Ishikawa (cell line): ENCODE data around the gene SUV39H2.

Source experiments
- CEBPB ChIP-seq: IDR thresholded peaks from 2 replicates; pipeline ENCODE4 v1.6.1; 2012
- CREB1 ChIP-seq: IDR thresholded peaks from 2 replicates; pipeline ENCODE4 v1.6.1; 2012; ENCODE audit warnings: low read depth
- EGR1 ChIP-seq: IDR thresholded peaks from 2 replicates; pipeline ENCODE4 v1.6.1; 2012
- EP300 ChIP-seq: IDR thresholded peaks from 2 replicates; pipeline ENCODE4 v1.6.1; 2012; ENCODE audit warnings: borderline replicate concordance
- FOXM1 ChIP-seq: IDR thresholded peaks from 2 replicates; pipeline ENCODE4 v1.6.1; 2012; ENCODE audit warnings: low read depth, borderline replicate concordance
- NFIC ChIP-seq: IDR thresholded peaks from 2 replicates; pipeline ENCODE4 v1.6.1; 2012
- RAD21 ChIP-seq: IDR thresholded peaks from 2 replicates; pipeline ENCODE4 v1.6.1; 2012; ENCODE audit warnings: low read depth
- REST ChIP-seq: IDR thresholded peaks from 2 replicates; pipeline ENCODE4 v1.6.1; 2012; ENCODE audit warnings: low read depth, mild to moderate bottlenecking
- TAF1 ChIP-seq: IDR thresholded peaks from 2 replicates; pipeline ENCODE4 v1.6.1; 2012; ENCODE audit warnings: low read depth, mild to moderate bottlenecking
- TCF12 ChIP-seq: IDR thresholded peaks from 2 replicates; pipeline ENCODE4 v1.6.1; 2012; ENCODE audit warnings: low read depth
- TEAD4 ChIP-seq: IDR thresholded peaks from 2 replicates; pipeline ENCODE4 v1.6.1; 2012
- USF1 ChIP-seq: IDR thresholded peaks from 2 replicates; pipeline ENCODE4 v1.6.1; 2012
- YY1 ChIP-seq: IDR thresholded peaks from 2 replicates; pipeline ENCODE4 v1.6.1; 2012; ENCODE audit warnings: low read depth
- ZBTB7A ChIP-seq: IDR thresholded peaks from 2 replicates; pipeline ENCODE4 v1.6.1; 2012; ENCODE audit warnings: low read depth
- TF ChIP-seq, protein P1 (sequence below): IDR thresholded peaks from 2 replicates; pipeline ENCODE4 v1.6.1; 2012

The SUV39H2 gene, protein sequence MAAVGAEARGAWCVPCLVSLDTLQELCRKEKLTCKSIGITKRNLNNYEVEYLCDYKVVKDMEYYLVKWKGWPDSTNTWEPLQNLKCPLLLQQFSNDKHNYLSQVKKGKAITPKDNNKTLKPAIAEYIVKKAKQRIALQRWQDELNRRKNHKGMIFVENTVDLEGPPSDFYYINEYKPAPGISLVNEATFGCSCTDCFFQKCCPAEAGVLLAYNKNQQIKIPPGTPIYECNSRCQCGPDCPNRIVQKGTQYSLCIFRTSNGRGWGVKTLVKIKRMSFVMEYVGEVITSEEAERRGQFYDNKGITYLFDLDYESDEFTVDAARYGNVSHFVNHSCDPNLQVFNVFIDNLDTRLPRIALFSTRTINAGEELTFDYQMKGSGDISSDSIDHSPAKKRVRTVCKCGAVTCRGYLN

GRCh38 chr10:14878266-14879123 is at the start of gene SUV39H2:
Gene SUV39H2 (plus strand): TSS chr10:14878866. CDS start chr10:14878889, 23 bp downstream.
- TF ChIP-seq TEAD4 (no peak), EP300 (peak; percentile 29; the same call in 1 of the 2 replicates), TAF1 (peak; percentile 95), ZBTB7A (peak; percentile 79), CEBPB (no peak), REST (no peak), NFIC (no peak), EGR1 (no peak), USF1 (peak; percentile 33; the same call in 1 of the 2 replicates), CREB1 (peak; percentile 20; the same call in 1 of the 2 replicates), TCF12 (peak; percentile 23; the same call in 1 of the 2 replicates), FOXM1 (no peak), YY1 (peak; percentile 95), RAD21 (no peak)
- TF ChIP-seq, protein P1, sequence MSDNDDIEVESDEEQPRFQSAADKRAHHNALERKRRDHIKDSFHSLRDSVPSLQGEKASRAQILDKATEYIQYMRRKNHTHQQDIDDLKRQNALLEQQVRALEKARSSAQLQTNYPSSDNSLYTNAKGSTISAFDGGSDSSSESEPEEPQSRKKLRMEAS: peak; percentile 93

DNA sequence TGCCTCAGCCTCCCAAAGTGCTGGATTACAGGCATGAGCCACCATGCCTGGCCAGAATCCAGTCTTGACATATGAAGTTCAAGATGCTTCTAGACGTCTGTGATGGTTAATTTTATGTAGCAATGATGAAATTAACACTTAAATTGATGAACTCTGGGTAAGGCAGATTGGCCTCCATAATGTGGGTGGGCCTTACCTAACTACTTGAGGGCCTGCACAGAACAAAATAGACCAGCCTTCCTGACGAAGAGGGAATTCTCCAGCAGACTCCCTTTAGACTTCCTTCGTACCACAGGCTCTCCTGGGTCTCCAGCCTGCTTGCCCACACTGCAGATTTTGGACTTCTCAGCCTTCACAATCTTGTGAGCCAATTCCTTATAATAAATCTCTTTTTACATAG is 45.6 kb upstream of the SUV39H2 start:
- TF ChIP-seq RAD21 (no peak), TEAD4 (no peak), NFIC (no peak), EGR1 (no peak), CEBPB (no peak), EP300 (no peak), CREB1 (no peak), FOXM1 (no peak), ZBTB7A (no peak)
- TF ChIP-seq, protein P1: no peak

DNA sequence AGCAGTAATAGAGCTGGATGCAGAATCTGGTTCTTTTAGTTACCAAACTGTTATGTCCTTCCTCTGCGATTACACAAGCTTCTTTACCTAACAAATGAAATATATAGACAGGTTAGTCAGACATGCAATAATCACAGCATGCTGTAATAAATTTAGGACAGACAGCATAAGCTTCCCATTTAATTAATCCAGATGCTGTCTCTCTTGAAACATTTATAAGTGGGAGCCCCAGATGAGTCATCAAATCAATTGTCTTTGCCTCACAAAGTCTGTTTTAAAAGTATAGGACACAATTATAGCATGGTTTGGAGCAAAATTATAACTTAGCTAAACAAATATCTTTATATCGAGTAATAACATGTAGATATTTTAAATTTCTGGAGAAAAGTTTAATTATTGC is 42.5 kb upstream of the SUV39H2 start:
- TF ChIP-seq REST: no peak
- no peak for TF ChIP-seq NFIC
- TF ChIP-seq RAD21: no peak

DNA sequence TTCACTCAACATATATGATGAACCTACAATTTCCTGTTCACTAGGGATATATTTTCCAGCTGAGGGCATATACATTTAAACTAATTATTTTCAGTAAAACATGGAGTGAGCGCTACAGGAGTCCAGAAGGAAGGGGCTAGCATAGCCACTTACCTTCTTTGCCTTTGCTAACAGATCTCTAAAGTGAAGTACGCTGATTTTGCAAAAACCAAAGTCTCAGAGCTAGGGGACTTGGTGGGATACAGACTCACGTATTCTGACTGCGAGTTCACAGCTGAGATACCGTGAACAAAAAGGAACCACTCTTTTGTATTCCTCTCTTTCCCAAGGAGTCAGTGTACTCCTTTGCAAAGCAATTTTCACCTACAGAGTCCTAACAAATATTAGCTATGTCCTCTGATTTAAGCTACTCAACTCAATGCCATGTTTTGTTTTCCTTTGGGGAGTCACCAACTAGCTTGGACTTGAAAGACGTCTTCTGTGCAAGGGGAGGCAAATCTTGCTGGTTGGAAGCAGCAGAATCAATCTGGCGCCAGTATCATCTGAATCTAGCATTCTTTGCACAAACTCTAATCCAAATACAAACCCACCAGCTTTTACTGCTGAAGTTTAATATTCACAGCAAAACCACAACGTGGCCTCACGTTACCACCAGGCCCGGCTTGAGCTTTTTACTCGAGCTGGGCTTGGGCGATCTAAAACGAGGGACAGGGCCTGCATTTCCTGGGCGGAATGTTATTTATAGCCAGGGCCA is 41.5 kb upstream of the SUV39H2 start:
- TF ChIP-seq RAD21 (no peak), CEBPB (no peak), EP300 (no peak)

- TF ChIP-seq CEBPB (no peak), ZBTB7A (peak; percentile 85; the same call in 1 of the 2 replicates), TAF1 (peak; percentile 61), TEAD4 (peak; percentile 6; the same call in 1 of the 2 replicates), EP300 (no peak), RAD21 (no peak), USF1 (0 out of 2 replicates have a peak, but pooled peaks have one; percentile 15), NFIC (no peak; the same call in 1 of the 2 replicates), CREB1 (peak; percentile 87), FOXM1 (no peak), YY1 (peak; percentile 79), EGR1 (peak; percentile 44; the same call in 1 of the 2 replicates), REST (no peak), TCF12 (0 out of 2 replicates have a peak, but pooled peaks have one; percentile 15)
- TF ChIP-seq, protein P1: peak; percentile 79
Measured at GRCh38 chr10:14837757-14838581, 40.7 kb upstream of the SUV39H2 start, which contains the start of the genes CDNF, HSPA14 and MSANTD7. Gene CDNF (minus strand): TSS chr10:14838037. CDS start chr10:14837946, 91 bp downstream. Gene HSPA14 (plus strand): TSS chr10:14838306. CDS start chr10:14838403, 97 bp downstream. Gene MSANTD7 (plus strand): TSS chr10:14838306. CDS start chr10:14842285, 3,979 bp downstream.
